GM12878 (cell line): ENCODE results near the gene GABBR1. TPM values are rescaled to one million over a fixed set of nuclear protein-coding genes. Genes with fewer than 3 reads are reported as not detected.
A peak's percentile ranks its signal among the peaks of the same experiment; 100 is the strongest.

Experiments
- ATAC-seq: fragments of 200-7000 bp; cut with Tn5 transposase; 3 replicates; pipeline ENCODE4 v1.9.1; 2020; ENCODE audit warnings: mild to moderate bottlenecking, moderate library complexity
- BruUV-seq: library from RNA; stranded (reverse); fragments of 400-500 nt; replicated peaks from 2 replicates; lab custom pipeline; 2021; lab: Mats Ljungman, UMichigan
- CTCF ChIA-PET: fragments of 300-600 bp; sonication (Branson Sonifier 250); formaldehyde crosslinking; extraction: SDS; loops from one replicate; lab custom pipeline; 2021; ENCODE audit warnings: inconsistent platforms; lab: Yijun Ruan, JAX
- POLR2A ChIA-PET: fragments of 350-600 bp; formaldehyde crosslinking; extraction: SDS; loops from one replicate; lab custom pipeline; 2021; ENCODE audit warnings: inconsistent platforms; lab: Charles Lee
- RAD21 ChIA-PET: fragments of 300-600 bp; sonication (Branson Sonifier 250); formaldehyde crosslinking; loops from one replicate; lab custom pipeline; 2023; ENCODE audit warnings: antibody characterized with exemption; ENCODE audit not compliant: unreplicated experiment; lab: Charles Lee
- SMC1A ChIA-PET: fragments of 300-600 bp; sonication (Branson Sonifier 250); formaldehyde crosslinking; loops from one replicate; lab custom pipeline; 2023; ENCODE audit not compliant: unreplicated experiment, uncharacterized antibody; lab: Charles Lee
- DNase-seq: peaks from one replicate; pipeline ENCODE4 v3.0.0-alpha.2; 2011; ENCODE audit warnings: low read depth, low spot score
- FAIRE-seq: peaks from 3 replicates; lab custom pipeline; 2011; peaks lifted over from hg19 to GRCh38; lab: Jason Lieb, UNC
- H2AFZ ChIP-seq: 2 replicates; pipeline ENCODE4 v1.6.0; 2011; ENCODE audit warnings: low read depth, low read length, control low read depth; ENCODE audit not compliant: control insufficient read depth
- H3K27ac ChIP-seq: 2 replicates; pipeline ENCODE4 v1.5.1; 2011; ENCODE audit warnings: control low read depth; ENCODE audit not compliant: control insufficient read depth, insufficient read depth
- H3K27me3 ChIP-seq, 2 experiments: replicated peaks in 1 of 2; 2 replicates each; pipeline versions ENCODE4 v1.6.0 to v1.6.1; 2011; ENCODE audit warnings: low read length in 1 of 2; ENCODE audit not compliant: control insufficient read depth in 2 of 2, insufficient read depth in 2 of 2
- H3K36me3 ChIP-seq, 2 experiments: 2 replicates each; pipeline ENCODE4 v1.5.1; 2011; ENCODE audit warnings: low read length in 1 of 2; ENCODE audit not compliant: control insufficient read depth in 2 of 2, insufficient read depth in 2 of 2
- H3K4me1 ChIP-seq: 2 replicates; pipeline ENCODE4 v1.6.1; 2011; ENCODE audit warnings: mild to moderate bottlenecking, low read length, moderate library complexity, mixed read lengths; ENCODE audit not compliant: control insufficient read depth, insufficient read depth
- H3K4me2 ChIP-seq: 2 replicates; pipeline ENCODE4 v1.6.0; 2011; ENCODE audit warnings: control low read depth; ENCODE audit not compliant: control insufficient read depth, insufficient read depth
- H3K4me3 ChIP-seq: fragments of 200-600 bp; sonication (generic); 2 replicates; pipeline ENCODE4 v1.5.1; 2016
- H3K79me2 ChIP-seq: 2 replicates; pipeline ENCODE4 v1.6.0; 2011; ENCODE audit warnings: low read length; ENCODE audit not compliant: control insufficient read depth, insufficient read depth
- H3K9ac ChIP-seq: 2 replicates; pipeline ENCODE4 v1.8.0; 2011; ENCODE audit warnings: low read length, control low read depth, mixed read lengths; ENCODE audit not compliant: control insufficient read depth, insufficient read depth
- H3K9me3 ChIP-seq: replicated peaks from 3 replicates; pipeline ENCODE4 v1.5.1; 2011; ENCODE audit warnings: mild to moderate bottlenecking, low read length; ENCODE audit not compliant: control insufficient read depth, insufficient read depth
- H4K20me1 ChIP-seq: 2 replicates; pipeline ENCODE4 v1.6.0; 2011; ENCODE audit not compliant: control insufficient read depth, insufficient read depth
- CREM ChIP-seq: IDR thresholded peaks from 2 replicates; pipeline ENCODE4 v1.6.1; 2014; ENCODE audit warnings: antibody characterized with exemption, low read depth
- DPF2 ChIP-seq: fragments of 450-650 bp; IDR thresholded peaks from 2 replicates; pipeline ENCODE4 v1.6.1; 2017; ENCODE audit warnings: mild to moderate bottlenecking
- EED ChIP-seq: sonication (generic); IDR thresholded peaks from 2 replicates; pipeline ENCODE4 v1.6.1; 2016; ENCODE audit warnings: antibody characterized with exemption, low read depth
- HDAC6 ChIP-seq: fragments of 200-600 bp; sonication (generic); IDR thresholded peaks from one replicate; pipeline ENCODE4 v1.8.0; 2017; ENCODE audit warnings: antibody characterized with exemption; ENCODE audit not compliant: unreplicated experiment
- HDGF ChIP-seq: fragments of 450-650 bp; IDR thresholded peaks from 2 replicates; pipeline ENCODE4 v1.6.1; 2016; ENCODE audit warnings: antibody characterized with exemption
- IKZF1 ChIP-seq: fragments of 450-650 bp; conservative IDR thresholded peaks from 2 replicates; pipeline ENCODE4 v1.6.1; 2017; ENCODE audit warnings: antibody characterized with exemption, mild to moderate bottlenecking
- IKZF2 ChIP-seq, 2 experiments: fragments of 450-650 bp; IDR thresholded peaks; 2 replicates each; pipeline ENCODE4 v1.6.1; 2017; ENCODE audit warnings: mild to moderate bottlenecking in 2 of 2, moderate library complexity in 2 of 2
- NFYB ChIP-seq: IDR thresholded peaks from 2 replicates; pipeline ENCODE4 v1.6.1; 2011; ENCODE audit warnings: low read depth, mild to moderate bottlenecking, low read length, improper control_type of control experiment, moderate library complexity; ENCODE audit not compliant: insufficient read depth
- PAX5 ChIP-seq: IDR thresholded peaks from 2 replicates; pipeline ENCODE4 v1.6.1; 2011; ENCODE audit warnings: low read depth, low read length, borderline replicate concordance
- POLR2AphosphoS2 ChIP-seq: IDR thresholded peaks from 2 replicates; pipeline ENCODE4 v1.6.1; 2011; ENCODE audit warnings: low read depth, mild to moderate bottlenecking, low read length, improper control_type of control experiment, moderate library complexity
- POLR2AphosphoS5 ChIP-seq: IDR thresholded peaks from 2 replicates; pipeline ENCODE4 v1.6.1; 2011; ENCODE audit warnings: mild to moderate bottlenecking, low read length, inconsistent platforms
- RAD21 ChIP-seq: IDR thresholded peaks from 2 replicates; pipeline ENCODE4 v1.6.1; 2011; ENCODE audit warnings: mild to moderate bottlenecking, low read depth, low read length, moderate library complexity; ENCODE audit not compliant: insufficient read depth
- RCOR1 ChIP-seq: conservative IDR thresholded peaks from 2 replicates; pipeline ENCODE4 v1.6.1; 2012; ENCODE audit warnings: low read depth, low read length, improper control_type of control experiment
- RFX5 ChIP-seq: IDR thresholded peaks from 2 replicates; pipeline ENCODE4 v1.6.1; 2011; ENCODE audit warnings: low read depth, low read length, improper control_type of control experiment
- SMC3 ChIP-seq: IDR thresholded peaks from 2 replicates; pipeline ENCODE4 v1.6.1; 2011; ENCODE audit warnings: low read length, improper control_type of control experiment, borderline replicate concordance
- SUPT20H ChIP-seq: IDR thresholded peaks from 2 replicates; pipeline ENCODE4 v1.6.1; 2011; ENCODE audit warnings: low read depth, mild to moderate bottlenecking, low read length, moderate library complexity, borderline replicate concordance; ENCODE audit not compliant: control insufficient read depth
- TARDBP ChIP-seq: IDR thresholded peaks from 2 replicates; pipeline ENCODE4 v1.6.1; 2016; ENCODE audit warnings: borderline replicate concordance
- ZNF24 ChIP-seq: fragments of 450-650 bp; IDR thresholded peaks from 2 replicates; pipeline ENCODE4 v1.6.1; 2017; ENCODE audit warnings: antibody characterized with exemption, mild to moderate bottlenecking
- ZNF274 ChIP-seq: IDR thresholded peaks from one replicate; pipeline ENCODE4 v1.8.0; 2011; ENCODE audit not compliant: insufficient read length, insufficient read depth
- WGBS: methylation state at CpG from one replicate; pipeline ENCODE4 v1.1.6; 2016; ENCODE audit warnings: low lambda C conversion rate; ENCODE audit not compliant: insufficient replicate concordance, insufficient coverage; ENCODE audit errors: missing lambda C conversion rate; 5-methylcytosine and 5-hydroxymethylcytosine counted together
- in situ Hi-C: fragments of 300-500 bp; cut with MboI; formaldehyde crosslinking; loops from 9 replicates; pipeline ENCODE4 v1.14.3; 2018; ENCODE audit warnings: mixed read lengths
- intact Hi-C: fragments of 100-400 bp; cut with micrococcal nuclease; formaldehyde crosslinking; loops from one replicate; pipeline ENCODE4 v1.14.2; 2022; ENCODE audit not compliant: unreplicated experiment
- polyA plus RNA-seq, 11 experiments: library from polyadenylated mRNA; depleted of rRNA in 4 of 11; unstranded in 6 of 11; stranded (reverse) in 5 of 11; fragments of >200 nt; fragmentation: Nextera tagmentation in 4 of 11; fragmentation: Illumina TruSeq in 1 of 11; extraction: Ambion mirVana in 4 of 11; extraction: Trizol in 1 of 11; gene quantifications; 1 replicate in 1 of 11; 2 replicates in 10 of 11; pipeline versions ENCODE4 v1.2.1 to v1.2.3, GENCODE V29; 2011 to 2016; ENCODE audit warnings: inconsistent platforms in 2 of 11, missing spikeins in 2 of 11, low read depth in 1 of 11
- total RNA-seq, 4 experiments: library from RNA; depleted of rRNA in 3 of 4; stranded (reverse); fragments of >200 nt in 3 of 4; fragmentation: Illumina TruSeq in 1 of 4; extraction: Trizol in 1 of 4; gene quantifications; 2 replicates each; pipeline versions ENCODE4 v1.2.1 to v1.2.3, GENCODE V29; 2013 to 2021
- TF ChIP-seq, protein P1 (sequence below), 3 experiments: IDR thresholded peaks in 2 of 3; conservative IDR thresholded peaks in 1 of 3; 2 replicates each; pipeline ENCODE4 v1.5.1; 2011; ENCODE audit warnings: low read depth in 3 of 3, low read length in 3 of 3, mild to moderate bottlenecking in 3 of 3, control low read depth in 2 of 3, moderate library complexity in 2 of 3, inconsistent platforms in 1 of 3, mixed read lengths in 1 of 3; ENCODE audit not compliant: control insufficient read depth in 2 of 3, insufficient read depth in 1 of 3; ENCODE audit errors: extremely low read depth in 1 of 3
- TF ChIP-seq, protein P2 (sequence below): fragments of 450-650 bp; IDR thresholded peaks from 2 replicates; pipeline ENCODE4 v1.6.1; 2016; ENCODE audit warnings: mild to moderate bottlenecking
- TF ChIP-seq, protein P3 (sequence below): IDR thresholded peaks from 2 replicates; pipeline ENCODE4 v1.6.1; 2011; ENCODE audit warnings: low read depth, mild to moderate bottlenecking, low read length, moderate library complexity, borderline replicate concordance; ENCODE audit errors: extremely low read depth

Gene GABBR1
- total and polyA plus RNA-seq, 10 of the 15 experiments (the other 5 are each of a cell fraction or from before 2014, with no cell fraction given), result 0.11 to 5.2 (median 1.0) TPM

DNA sequence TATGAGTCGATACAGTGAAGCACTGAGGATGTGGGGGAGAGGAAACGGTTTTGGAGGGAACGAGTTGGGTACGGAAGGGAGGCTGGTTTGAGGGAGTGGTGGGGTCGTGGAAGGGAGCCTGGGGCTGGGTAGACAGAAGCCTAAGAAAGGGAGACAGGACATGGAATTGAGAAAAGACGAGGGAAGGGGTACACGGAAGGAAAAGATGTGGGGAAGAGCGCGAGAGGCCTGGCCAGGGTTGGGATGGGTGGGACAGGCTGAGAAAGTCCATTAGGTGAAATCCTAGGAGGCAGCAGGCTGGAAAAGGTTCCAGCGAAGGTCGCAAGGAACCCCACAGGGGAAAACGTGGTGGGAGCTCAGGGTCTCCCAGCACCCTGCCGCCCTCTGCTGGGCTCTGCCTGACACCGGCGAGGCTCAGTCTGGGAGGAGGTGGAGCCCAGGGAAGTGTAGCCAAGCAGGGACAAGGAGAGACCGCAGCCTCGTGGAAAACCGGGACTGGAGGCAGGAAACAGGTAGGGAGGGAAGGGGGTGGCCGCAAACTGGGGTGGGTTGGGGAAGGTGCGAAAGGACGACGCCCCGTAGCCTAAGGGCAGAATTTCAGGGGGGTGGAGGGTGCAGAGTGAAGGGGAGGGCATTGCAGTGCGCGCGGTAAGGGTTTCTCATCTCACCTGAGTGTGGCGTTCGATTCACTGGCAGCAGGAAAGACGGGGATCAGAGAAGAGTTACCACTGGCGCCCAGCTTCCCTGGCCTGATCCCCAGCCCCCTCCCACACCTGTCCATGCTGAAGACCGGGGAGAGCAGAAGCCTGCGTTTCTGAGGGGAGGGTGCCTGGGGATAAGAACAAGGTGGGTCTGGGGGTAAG is 4.3 kb downstream of the GABBR1 start:
- H3K36me3 ChIP-seq, result no peaks in the 10 kb centered on the region
- intact Hi-C loops, result no loop called here
- SMC1A ChIA-PET, result interaction anchor here (0.8 kb wide), 1 partner anchor 21 kb away, joined by 3 read pairs; no protein-coding TSS in a partner anchor
- TF ChIP-seq POLR2AphosphoS2, result no peak
- TF ChIP-seq EED, result peak; percentile 59; the same call in 1 of the 2 replicates
- TF ChIP-seq, protein P1, sequence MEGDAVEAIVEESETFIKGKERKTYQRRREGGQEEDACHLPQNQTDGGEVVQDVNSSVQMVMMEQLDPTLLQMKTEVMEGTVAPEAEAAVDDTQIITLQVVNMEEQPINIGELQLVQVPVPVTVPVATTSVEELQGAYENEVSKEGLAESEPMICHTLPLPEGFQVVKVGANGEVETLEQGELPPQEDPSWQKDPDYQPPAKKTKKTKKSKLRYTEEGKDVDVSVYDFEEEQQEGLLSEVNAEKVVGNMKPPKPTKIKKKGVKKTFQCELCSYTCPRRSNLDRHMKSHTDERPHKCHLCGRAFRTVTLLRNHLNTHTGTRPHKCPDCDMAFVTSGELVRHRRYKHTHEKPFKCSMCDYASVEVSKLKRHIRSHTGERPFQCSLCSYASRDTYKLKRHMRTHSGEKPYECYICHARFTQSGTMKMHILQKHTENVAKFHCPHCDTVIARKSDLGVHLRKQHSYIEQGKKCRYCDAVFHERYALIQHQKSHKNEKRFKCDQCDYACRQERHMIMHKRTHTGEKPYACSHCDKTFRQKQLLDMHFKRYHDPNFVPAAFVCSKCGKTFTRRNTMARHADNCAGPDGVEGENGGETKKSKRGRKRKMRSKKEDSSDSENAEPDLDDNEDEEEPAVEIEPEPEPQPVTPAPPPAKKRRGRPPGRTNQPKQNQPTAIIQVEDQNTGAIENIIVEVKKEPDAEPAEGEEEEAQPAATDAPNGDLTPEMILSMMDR (IDR thresholded peaks at IDR 0.05 in 2 of 3, conservative IDR thresholded peaks at IDR 0.05 in 1 of 3; ENCODE audit: control insufficient read depth in 2 of 3, extremely low read depth in 1 of 3, insufficient read depth in 1 of 3, low read depth in 3 of 3, low read length in 3 of 3), result peak; percentile 67 to 89 (median 79)
- TF ChIP-seq RAD21, result peak; percentile 50
- TF ChIP-seq, protein P2, sequence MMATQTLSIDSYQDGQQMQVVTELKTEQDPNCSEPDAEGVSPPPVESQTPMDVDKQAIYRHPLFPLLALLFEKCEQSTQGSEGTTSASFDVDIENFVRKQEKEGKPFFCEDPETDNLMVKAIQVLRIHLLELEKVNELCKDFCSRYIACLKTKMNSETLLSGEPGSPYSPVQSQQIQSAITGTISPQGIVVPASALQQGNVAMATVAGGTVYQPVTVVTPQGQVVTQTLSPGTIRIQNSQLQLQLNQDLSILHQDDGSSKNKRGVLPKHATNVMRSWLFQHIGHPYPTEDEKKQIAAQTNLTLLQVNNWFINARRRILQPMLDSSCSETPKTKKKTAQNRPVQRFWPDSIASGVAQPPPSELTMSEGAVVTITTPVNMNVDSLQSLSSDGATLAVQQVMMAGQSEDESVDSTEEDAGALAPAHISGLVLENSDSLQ, result no peak
- TF ChIP-seq SMC3, result peak; percentile 41
- no peak for TF ChIP-seq HDGF
- TF ChIP-seq, protein P3, sequence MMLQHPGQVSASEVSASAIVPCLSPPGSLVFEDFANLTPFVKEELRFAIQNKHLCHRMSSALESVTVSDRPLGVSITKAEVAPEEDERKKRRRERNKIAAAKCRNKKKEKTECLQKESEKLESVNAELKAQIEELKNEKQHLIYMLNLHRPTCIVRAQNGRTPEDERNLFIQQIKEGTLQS, result no peak
- TF ChIP-seq RCOR1, result no peak
- no peak for TF ChIP-seq SUPT20H
- TF ChIP-seq CREM, result no peak
- TF ChIP-seq DPF2, result no peak
- no peak for TF ChIP-seq ZNF24
- TF ChIP-seq IKZF1, result peak; percentile 57; the same call in 1 of the 2 replicates
- TF ChIP-seq RFX5, result no peak
- TF ChIP-seq ZNF274, result no peak
- no peak for TF ChIP-seq POLR2AphosphoS5
- no peak for TF ChIP-seq NFYB
- TF ChIP-seq HDAC6, result no peak
- no peak for TF ChIP-seq PAX5
- no peak for TF ChIP-seq TARDBP
- peak; percentile 48 to 50; a peak in 3 of 4 replicates for TF ChIP-seq IKZF2 (IDR thresholded peaks at IDR 0.05)

More for the DNA sequence above, 4.3 kb downstream of the GABBR1 start:
- 7% methylated on average over 31 of the region's 32 CpGs for WGBS
- RAD21 ChIA-PET, result no interaction called here
- Histone ChIP-seq H3K79me2 (no peaks in the 10 kb centered on the region), H3K4me3 (peak overlapping the region; percentile 61), H3K9ac (peak overlapping the region; percentile 37), H4K20me1 (no peaks in the 10 kb centered on the region), H3K9me3 (no peaks in the 10 kb centered on the region), H3K27me3 (no peaks in the 10 kb centered on the region), H3K4me2 (peak overlapping the region; percentile 91), H2AFZ (peak overlapping the region; percentile 80), H3K4me1 (peaks cover 10% of the 10 kb centered on the region), H3K27ac (no peak overlapping the region)
- no peak for DNase-seq
- CTCF ChIA-PET, result interaction anchor here (0.9 to 2.2 kb wide), 5 partner anchors 14 to 252 kb away, joined by 3 to 8 read pairs (median 4); no protein-coding TSS in a partner anchor
- ATAC-seq, result peak; percentile 69
- BruUV-seq, result no TSS peak
- peak; percentile 78 for FAIRE-seq
- in situ Hi-C loops, result no loop called here
- POLR2A ChIA-PET, result no interaction called here
